Activated T-cell treated with anti-CD3 and anti-CD28 coated beads, Interleukin-2, amount 50 U/mL, for 48 hours (primary cell): ENCODE results near the gene L3HYPDH.
A peak's percentile ranks its signal among the peaks of the same experiment; 100 is the strongest.

Experiments used
- DNase-seq, 2 experiments: peaks; one replicate each; pipeline ENCODE4 v3.0.0-alpha.2; 2020

L3HYPDH gene

GRCh38 chr14:59483819-59484638 lies at the start of gene L3HYPDH, which contains the start of gene JKAMP:
L3HYPDH (minus strand) TSS chr14:59484408; CDS start chr14:59484316, 92 bp downstream.
JKAMP (plus strand) TSS chr14:59484517; CDS start chr14:59484590, 73 bp downstream.
- peak; percentile 98 for DNase-seq

GRCh38 chr14:59532419-59532818 lies 48.2 kb upstream of the L3HYPDH start:
- DNase-seq, result no peak

GRCh38 chr14:59530349-59530748 lies 46.1 kb upstream of the L3HYPDH start:
- no peak for DNase-seq

- DNase-seq, result no peak
Measured at GRCh38 chr14:59529189-59529588, 45.0 kb upstream of the L3HYPDH start.

- DNase-seq, result no peak
Measured at GRCh38 chr14:59520224-59520623, 36.0 kb upstream of the L3HYPDH start.

GRCh38 chr14:59511916-59512575 lies 27.8 kb upstream of the L3HYPDH start:
- DNase-seq, result peak in 1 of 2 experiments; percentile 23

- DNase-seq, result no peak
Measured at GRCh38 chr14:59510966-59511365, 26.8 kb upstream of the L3HYPDH start.

GRCh38 chr14:59510001-59510400 lies 25.8 kb upstream of the L3HYPDH start:
- DNase-seq, result no peak

- no peak for DNase-seq
Measured at GRCh38 chr14:59509101-59509500, 24.9 kb upstream of the L3HYPDH start.

GRCh38 chr14:59507752-59508103 lies 23.5 kb upstream of the L3HYPDH start:
- no peak for DNase-seq

GRCh38 chr14:59507063-59507751 lies 23.0 kb upstream of the L3HYPDH start:
- DNase-seq, result peak; percentile 66 to 68

GRCh38 chr14:59503256-59503655 lies 19.0 kb upstream of the L3HYPDH start:
- DNase-seq, result no peak

GRCh38 chr14:59500732-59501131 lies 16.5 kb upstream of the L3HYPDH start:
- no peak for DNase-seq

- DNase-seq, result no peak
Measured at GRCh38 chr14:59492384-59492783, 8.2 kb upstream of the L3HYPDH start.

GRCh38 chr14:59490756-59491155 lies 6.5 kb upstream of the L3HYPDH start:
- DNase-seq, result no peak

GRCh38 chr14:59484639-59485175 lies 499 bp upstream of the L3HYPDH start:
- DNase-seq, result no peak

- no peak for DNase-seq
Measured at GRCh38 chr14:59483363-59483762, 845 bp downstream of the L3HYPDH start.

GRCh38 chr14:59482541-59483331 lies 1.5 kb downstream of the L3HYPDH start:
- no peak for DNase-seq

- no peak for DNase-seq
Measured at GRCh38 chr14:59481871-59482540, 2.2 kb downstream of the L3HYPDH start.

GRCh38 chr14:59481407-59481806 lies 2.8 kb downstream of the L3HYPDH start:
- no peak for DNase-seq

- DNase-seq, result no peak
Measured at GRCh38 chr14:59480166-59480565, 4.0 kb downstream of the L3HYPDH start.

GRCh38 chr14:59478540-59478939 lies 5.7 kb downstream of the L3HYPDH start:
- DNase-seq, result no peak
